OCI-LY3 (cell line): Measurements from ENCODE around the gene OXT.
"Not testable (repeated sequence)": the region's sequence is repeated elsewhere in the genome, so short reads cannot be mapped to it uniquely, and the experiment has no call there.

Experiments used
- H2AFZ ChIP-seq: fragments of 200-600, 300-600 bp; shearing (Covaris generic); 2 replicates; pipeline ENCODE4 v1.6.0; 2014; ENCODE audit warnings: antibody characterized with exemption, low read depth, low read length
- H3K27ac ChIP-seq: fragments of 200-600, 300-600 bp; sonication (generic); 2 replicates; pipeline ENCODE4 v1.5.1; 2014; ENCODE audit warnings: mild to moderate bottlenecking, low read length, moderate library complexity, mixed read lengths
- H3K27me3 ChIP-seq: fragments of 200-600, 300-600 bp; sonication (generic); 2 replicates; pipeline ENCODE4 v1.6.1; 2014; ENCODE audit warnings: low read depth, low read length, mixed read lengths
- H3K36me3 ChIP-seq: fragments of 200-600, 300-600 bp; sonication (generic); replicated peaks from 2 replicates; pipeline ENCODE3; 2014; ENCODE audit warnings: low read depth, low read length, mixed read lengths
- H3K4me1 ChIP-seq: fragments of 300-600, 200-600 bp; sonication (generic); 2 replicates; pipeline ENCODE4 v1.6.1; 2014; ENCODE audit warnings: low read length, mixed read lengths
- H3K4me2 ChIP-seq: fragments of 200-600, 300-600 bp; sonication (generic); 2 replicates; pipeline ENCODE4 v1.6.1; 2014; ENCODE audit warnings: low read length, mixed read lengths
- H3K4me3 ChIP-seq: fragments of 300-600, 200-600 bp; sonication (generic); 2 replicates; pipeline ENCODE4 v1.5.1; 2014; ENCODE audit warnings: antibody characterized with exemption, mild to moderate bottlenecking, low read length, moderate library complexity
- H3K79me2 ChIP-seq: fragments of 300-600, 200-600 bp; shearing (Covaris generic); 2 replicates; pipeline ENCODE4 v1.6.1; 2014; ENCODE audit warnings: mild to moderate bottlenecking, low read length, mixed read lengths
- H3K9ac ChIP-seq: fragments of 300-600, 200-600 bp; shearing (Covaris generic); 2 replicates; pipeline ENCODE4 v1.6.0; 2014; ENCODE audit warnings: mild to moderate bottlenecking, low read length, moderate library complexity
- H3K9me3 ChIP-seq: fragments of 200-600, 300-600 bp; shearing (Covaris generic); 2 replicates; pipeline ENCODE4 v1.6.1; 2014; ENCODE audit warnings: low read length, mixed read lengths; ENCODE audit not compliant: insufficient read depth
- H4K20me1 ChIP-seq: fragments of 200-600, 300-600 bp; sonication (generic); 2 replicates; pipeline ENCODE4 v1.6.1; 2016; ENCODE audit warnings: low read length, mixed read lengths; ENCODE audit not compliant: insufficient read depth
- CTCF ChIP-seq: fragments of 200-600, 300-600 bp; sonication (generic); IDR thresholded peaks from 2 replicates; pipeline ENCODE4 v1.5.1; 2014; ENCODE audit warnings: antibody characterized with exemption, low read length, low read depth
- EZH2phosphoT487 ChIP-seq: fragments of 200-600 bp; shearing (Covaris generic); IDR thresholded peaks from 2 replicates; pipeline ENCODE4 v1.6.1; 2018; ENCODE audit warnings: antibody characterized with exemption, mixed run types, low read depth

Gene OXT

DNA sequence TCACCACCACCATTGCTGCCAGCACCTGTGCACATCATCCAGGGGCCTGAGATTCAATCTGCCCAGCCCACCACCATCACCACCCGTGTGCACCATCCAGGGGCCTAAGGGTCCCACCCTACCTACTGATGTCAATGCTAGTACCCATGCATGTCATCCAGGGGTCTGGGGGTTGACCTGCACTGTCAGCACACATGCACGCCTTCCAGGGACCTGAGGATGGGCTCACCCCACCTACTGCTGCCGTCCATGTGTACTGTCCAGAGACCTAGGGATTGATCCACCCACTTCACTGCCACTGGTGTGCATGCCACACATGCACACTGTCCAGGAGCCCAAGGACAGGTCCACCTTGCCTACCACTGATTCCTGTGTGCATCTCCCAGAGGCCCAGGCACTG lies 11.9 kb upstream of the OXT start:
- Histone ChIP-seq H2AFZ (no peak overlapping the region), H3K27me3 (no peaks in the 10 kb centered on the region), H4K20me1 (no peaks in the 10 kb centered on the region), H3K27ac (no peak overlapping the region), H3K4me2 (no peak overlapping the region), H3K4me3 (no peak overlapping the region), H3K36me3 (no peaks in the 10 kb centered on the region), H3K9ac (no peak overlapping the region), H3K9me3 (no peaks in the 10 kb centered on the region), H3K4me1 (peaks cover 6% of the 10 kb centered on the region), H3K79me2 (no peaks in the 10 kb centered on the region)
- TF ChIP-seq EZH2phosphoT487 = no peak
- TF ChIP-seq CTCF = no peak

DNA sequence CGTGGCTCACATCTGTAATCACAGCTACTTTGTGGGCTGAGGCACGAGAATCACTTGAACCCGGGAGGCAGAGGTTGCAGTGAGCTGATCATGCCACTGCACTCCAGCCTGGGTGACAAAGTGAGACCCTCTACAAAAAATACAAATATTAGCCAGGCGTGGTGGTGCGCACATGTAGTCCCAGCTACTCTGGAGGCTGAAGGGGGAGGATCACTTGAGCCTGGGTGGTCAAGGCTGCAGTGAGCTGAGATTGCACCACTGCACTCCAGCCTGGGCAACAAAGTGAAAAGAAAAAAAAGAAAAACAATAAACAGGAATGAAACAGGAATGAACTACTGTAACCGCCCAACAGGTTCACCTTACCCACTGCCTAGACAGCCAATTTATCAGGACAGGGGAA lies 7.3 kb upstream of the OXT start:
- not testable (repeated sequence) for H2AFZ ChIP-seq, H3K36me3 ChIP-seq

DNA sequence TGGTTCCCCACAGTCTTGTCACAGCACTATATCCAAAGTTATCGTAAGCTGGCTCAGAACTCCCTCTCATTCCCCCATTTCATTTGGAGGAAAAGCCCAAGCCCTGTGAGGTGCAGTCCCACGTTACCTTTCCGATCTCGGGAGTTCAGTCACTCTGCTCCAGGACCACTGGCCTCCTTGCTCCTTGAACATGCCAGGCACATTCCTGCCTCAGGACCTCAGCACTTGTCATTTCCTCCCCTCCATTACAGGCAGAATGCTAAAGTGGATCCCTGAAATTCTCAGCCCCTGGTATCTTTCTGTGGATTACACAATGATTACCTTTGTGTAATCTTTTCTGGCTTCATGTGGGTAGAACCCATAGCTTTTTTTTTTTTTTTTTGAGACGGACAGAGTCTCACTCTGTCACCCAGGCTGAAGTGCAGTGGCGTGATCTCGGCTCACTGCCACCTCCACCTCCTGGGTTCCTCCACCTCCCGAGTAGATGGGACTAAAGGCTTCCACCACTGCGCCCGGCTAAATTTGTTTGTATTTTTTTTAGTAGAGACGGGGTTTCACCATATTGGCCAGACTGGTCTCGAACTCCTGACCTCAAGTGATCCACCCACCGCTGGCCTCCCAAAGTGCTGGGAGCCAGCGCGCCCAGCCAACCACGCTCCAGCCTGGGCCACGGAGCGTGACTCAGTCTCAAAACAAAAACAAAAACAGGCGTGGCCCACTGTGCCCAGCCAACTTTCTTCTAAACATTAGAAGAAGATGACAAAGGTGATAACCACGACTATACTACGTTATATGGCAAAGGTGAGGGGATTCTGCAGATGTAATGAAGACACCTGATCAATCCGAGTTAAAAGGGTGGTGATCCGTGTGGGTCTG lies 4.0 kb upstream of the OXT start:
- Histone ChIP-seq H3K36me3 (no peaks in the 10 kb centered on the region), H3K4me1 (peaks cover 22% of the 10 kb centered on the region), H3K4me2 (peak overlapping the region; percentile 11; the same call in 1 of the 2 replicates), H3K9ac (no peak overlapping the region), H3K27me3 (no peaks in the 10 kb centered on the region), H2AFZ (no peak overlapping the region), H3K79me2 (no peaks in the 10 kb centered on the region), H3K9me3 (no peaks in the 10 kb centered on the region), H4K20me1 (no peaks in the 10 kb centered on the region), H3K27ac (no peak overlapping the region), H3K4me3 (no peak overlapping the region)
- no peak for TF ChIP-seq EZH2phosphoT487
- no peak for TF ChIP-seq CTCF

More for the DNA sequence above, 7.3 kb upstream of the OXT start:
- H3K27ac ChIP-seq, H3K79me2 ChIP-seq, H3K9me3 ChIP-seq, H3K27me3 ChIP-seq, H3K9ac ChIP-seq, H4K20me1 ChIP-seq, H3K4me3 ChIP-seq: not testable (repeated sequence)
- Histone ChIP-seq H3K4me2 (peak overlapping the region; percentile 10; the same call in 1 of the 2 replicates), H3K4me1 (peaks cover 22% of the 10 kb centered on the region)

GRCh38 chr20:3068075-3068474 lies 3.3 kb upstream of the OXT start:
- Histone ChIP-seq H3K27me3 (no peaks in the 10 kb centered on the region), H3K4me3 (no peak overlapping the region), H3K36me3 (no peaks in the 10 kb centered on the region), H3K9ac (no peak overlapping the region), H2AFZ (no peak overlapping the region), H3K4me2 (peak overlapping the region; percentile 11; the same call in 1 of the 2 replicates), H3K9me3 (no peaks in the 10 kb centered on the region), H4K20me1 (no peaks in the 10 kb centered on the region), H3K4me1 (peaks cover 22% of the 10 kb centered on the region), H3K27ac (no peak overlapping the region), H3K79me2 (no peaks in the 10 kb centered on the region)
- TF ChIP-seq EZH2phosphoT487 = no peak
- TF ChIP-seq CTCF = no peak
